GM20000 (cell line): ENCODE data around the gene POLR3B.

Experiments used
- DNase-seq: peaks from one replicate; pipeline ENCODE4 v3.0.0; 2012; ENCODE audit warnings: low spot score
- TF ChIP-seq, protein P1 (sequence below): IDR thresholded peaks from 2 replicates; pipeline ENCODE4 v1.5.1; 2012; ENCODE audit warnings: mild to moderate bottlenecking, control low read depth; ENCODE audit errors: extremely low read depth, missing control alignments

POLR3B gene

GRCh38 chr12:106315523-106315922 lies 42.0 kb upstream of the POLR3B start:
- no peak for DNase-seq
- TF ChIP-seq, protein P1, sequence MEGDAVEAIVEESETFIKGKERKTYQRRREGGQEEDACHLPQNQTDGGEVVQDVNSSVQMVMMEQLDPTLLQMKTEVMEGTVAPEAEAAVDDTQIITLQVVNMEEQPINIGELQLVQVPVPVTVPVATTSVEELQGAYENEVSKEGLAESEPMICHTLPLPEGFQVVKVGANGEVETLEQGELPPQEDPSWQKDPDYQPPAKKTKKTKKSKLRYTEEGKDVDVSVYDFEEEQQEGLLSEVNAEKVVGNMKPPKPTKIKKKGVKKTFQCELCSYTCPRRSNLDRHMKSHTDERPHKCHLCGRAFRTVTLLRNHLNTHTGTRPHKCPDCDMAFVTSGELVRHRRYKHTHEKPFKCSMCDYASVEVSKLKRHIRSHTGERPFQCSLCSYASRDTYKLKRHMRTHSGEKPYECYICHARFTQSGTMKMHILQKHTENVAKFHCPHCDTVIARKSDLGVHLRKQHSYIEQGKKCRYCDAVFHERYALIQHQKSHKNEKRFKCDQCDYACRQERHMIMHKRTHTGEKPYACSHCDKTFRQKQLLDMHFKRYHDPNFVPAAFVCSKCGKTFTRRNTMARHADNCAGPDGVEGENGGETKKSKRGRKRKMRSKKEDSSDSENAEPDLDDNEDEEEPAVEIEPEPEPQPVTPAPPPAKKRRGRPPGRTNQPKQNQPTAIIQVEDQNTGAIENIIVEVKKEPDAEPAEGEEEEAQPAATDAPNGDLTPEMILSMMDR: no peak

DNA sequence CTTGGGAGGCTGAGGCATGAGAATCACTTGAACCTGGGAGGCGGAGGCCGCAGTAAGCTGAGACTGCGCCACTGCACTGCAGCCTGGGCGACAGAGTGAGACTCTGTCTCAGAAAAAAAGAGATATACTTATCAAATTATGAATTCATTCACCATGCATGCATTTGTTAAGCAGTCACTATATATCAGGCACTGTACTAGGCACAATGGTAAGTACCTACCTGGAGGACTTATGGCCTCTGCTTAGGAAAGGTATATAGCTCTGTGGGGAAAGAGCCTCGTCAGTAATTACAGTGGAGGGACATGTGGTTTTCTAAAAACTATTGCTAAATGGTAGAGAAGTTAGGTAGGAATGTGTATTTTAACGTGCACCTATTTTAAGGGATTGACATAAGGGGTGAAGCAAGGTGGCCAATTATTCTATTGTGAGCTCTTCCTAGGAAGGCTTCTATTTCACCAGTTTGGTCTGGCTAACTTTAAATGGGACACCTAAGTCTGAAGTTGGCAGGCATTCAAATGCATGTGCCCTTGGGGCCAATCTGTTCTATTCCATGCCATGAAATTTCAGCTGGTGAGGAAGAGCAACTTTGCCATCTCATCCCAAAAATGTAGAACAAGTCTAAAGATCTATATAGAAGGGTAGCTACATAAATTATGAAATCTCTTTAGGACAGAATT lies 40.0 kb upstream of the POLR3B start:
- TF ChIP-seq, protein P1: no peak
- DNase-seq: no peak

DNA sequence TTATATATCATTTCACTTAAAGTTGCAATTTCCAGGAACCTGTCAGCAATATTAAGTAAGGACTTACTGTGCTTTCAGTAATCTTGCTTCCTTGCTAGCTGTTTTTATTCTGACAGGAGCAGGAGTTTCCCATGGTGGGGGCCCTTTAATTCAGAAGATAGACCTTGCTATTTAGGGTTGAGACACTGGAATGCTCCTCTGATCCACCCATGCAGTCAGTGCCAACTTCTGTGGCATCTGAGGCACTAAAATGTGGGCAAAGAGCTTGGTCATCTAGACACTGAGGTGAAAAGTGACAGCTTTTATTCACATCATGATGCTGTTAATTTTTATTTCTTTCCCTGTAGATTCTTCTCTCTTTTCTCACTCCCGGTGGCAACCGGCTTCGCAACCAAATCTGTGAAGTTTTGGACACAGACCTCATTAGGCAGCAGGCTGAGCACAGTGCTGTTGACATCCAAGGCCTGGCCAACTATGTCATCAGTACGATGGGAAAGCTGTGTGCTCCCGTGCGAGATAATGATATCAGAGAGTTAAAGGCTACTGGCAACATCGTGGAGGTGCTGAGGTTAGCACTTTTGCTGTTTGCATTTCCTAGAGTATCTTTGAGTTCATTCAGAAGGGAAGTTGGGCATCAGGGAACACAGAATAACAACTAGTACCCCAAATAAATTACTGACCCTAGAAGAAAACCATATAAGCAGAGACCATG lies 36.3 kb upstream of the POLR3B start:
- TF ChIP-seq, protein P1: no peak

GRCh38 chr12:106323537-106323936 lies 34.0 kb upstream of the POLR3B start:
- TF ChIP-seq, protein P1: no peak
- no peak for DNase-seq

More for the DNA sequence above, 36.3 kb upstream of the POLR3B start:
- DNase-seq: no peak

GRCh38 chr12:106327309-106327869 lies 30.2 kb upstream of the POLR3B start:
- TF ChIP-seq, protein P1: no peak
- no peak for DNase-seq

- TF ChIP-seq, protein P1: no peak
Observed at GRCh38 chr12:106328735-106329134, 28.8 kb upstream of the POLR3B start.

More at GRCh38 chr12:106328735-106329134, 28.8 kb upstream of the POLR3B start:
- no peak for DNase-seq
